IMR-90 (cell line): ENCODE data around the gene ABHD12. TPM values are rescaled to one million over a fixed set of nuclear protein-coding genes. Genes with fewer than 3 reads are reported as not detected.

Experiments used
- ATAC-seq: fragments of 200-7000 bp; cut with Tn5 transposase; 2 replicates; pipeline ENCODE4 v1.9.1; 2020; ENCODE audit warnings: low read depth, mild to moderate bottlenecking, moderate library complexity
- BruUV-seq: library from RNA; stranded (reverse); fragments of 400-500 nt; replicated peaks from 2 replicates; lab custom pipeline; 2021; lab: Mats Ljungman, UMichigan
- CTCF ChIA-PET: fragments of 300-600 bp; formaldehyde crosslinking; extraction: SDS; loops from one replicate; lab custom pipeline; 2021; ENCODE audit warnings: antibody characterized with exemption; lab: Yijun Ruan, JAX
- POLR2A ChIA-PET: fragments of 300-600 bp; sonication (Branson Sonifier 250); formaldehyde crosslinking; loops from one replicate; lab custom pipeline; 2022; ENCODE audit warnings: antibody characterized with exemption; ENCODE audit not compliant: unreplicated experiment; lab: Charles Lee
- DNase-seq: peaks from one replicate; pipeline ENCODE4 v3.0.0; 2013
- H2AFZ ChIP-seq: replicated peaks from 2 replicates; pipeline ENCODE3; 2013; ENCODE audit warnings: low read length, mild to moderate bottlenecking; ENCODE audit not compliant: poor library complexity
- H2AK5ac ChIP-seq: 2 replicates; pipeline ENCODE4 v1.6.1; 2013; ENCODE audit warnings: low read depth, low read length, inconsistent platforms
- H2AK9ac ChIP-seq: replicated peaks from 2 replicates; pipeline ENCODE3; 2013; ENCODE audit warnings: mild to moderate bottlenecking, low read depth, low read length, moderate library complexity; ENCODE audit not compliant: poor library complexity
- H2BK120ac ChIP-seq: 2 replicates; pipeline ENCODE4 v1.6.1; 2013; ENCODE audit warnings: low read depth, low read length, inconsistent platforms
- H2BK15ac ChIP-seq: 3 replicates; pipeline ENCODE4 v1.6.1; 2013; ENCODE audit warnings: low read depth, low read length, inconsistent platforms
- H2BK20ac ChIP-seq: 2 replicates; pipeline ENCODE4 v1.6.1; 2013; ENCODE audit warnings: low read depth, mild to moderate bottlenecking, inconsistent platforms, low read length, moderate library complexity
- H2BK5ac ChIP-seq: 2 replicates; pipeline ENCODE4 v1.6.1; 2013; ENCODE audit warnings: mild to moderate bottlenecking, low read depth, low read length, inconsistent platforms; ENCODE audit not compliant: poor library complexity, severe bottlenecking
- H3K14ac ChIP-seq: replicated peaks from 2 replicates; pipeline ENCODE4 v1.6.1; 2013; ENCODE audit warnings: low read depth, low read length, inconsistent platforms
- H3K18ac ChIP-seq: 2 replicates; pipeline ENCODE4 v1.6.1; 2013; ENCODE audit warnings: low read depth, low read length, control low read depth
- H3K23ac ChIP-seq: 2 replicates; pipeline ENCODE4 v1.6.1; 2013; ENCODE audit warnings: low read depth, low read length, inconsistent platforms
- H3K27ac ChIP-seq: 2 replicates; pipeline ENCODE4 v1.5.1; 2013; ENCODE audit warnings: mild to moderate bottlenecking, control low read depth, low read length; ENCODE audit not compliant: insufficient read depth
- H3K27me3 ChIP-seq: 2 replicates; pipeline ENCODE4 v1.6.1; 2013; ENCODE audit warnings: low read length; ENCODE audit not compliant: control insufficient read depth, insufficient read depth
- H3K36me3 ChIP-seq: 2 replicates; pipeline ENCODE4 v1.6.1; 2013; ENCODE audit warnings: low read length, mixed read lengths; ENCODE audit not compliant: control insufficient read depth, insufficient read depth
- H3K4ac ChIP-seq: 2 replicates; pipeline ENCODE4 v1.6.1; 2013; ENCODE audit warnings: low read depth, low read length, inconsistent platforms
- H3K4me1 ChIP-seq: 2 replicates; pipeline ENCODE4 v1.6.1; 2013; ENCODE audit warnings: low read length, mixed read lengths; ENCODE audit not compliant: control insufficient read depth, insufficient read depth
- H3K4me2 ChIP-seq: 2 replicates; pipeline ENCODE4 v1.6.1; 2013; ENCODE audit warnings: low read depth, mild to moderate bottlenecking, control low read depth, low read length, moderate library complexity
- H3K4me3 ChIP-seq: 2 replicates; pipeline ENCODE4 v1.5.1; 2013; ENCODE audit warnings: low read depth, mild to moderate bottlenecking, control low read depth, low read length, moderate library complexity; ENCODE audit not compliant: insufficient read depth
- H3K56ac ChIP-seq: 2 replicates; pipeline ENCODE4 v1.6.1; 2013; ENCODE audit warnings: low read length, inconsistent platforms; ENCODE audit not compliant: insufficient read depth; ENCODE audit errors: extremely low read depth
- H3K79me1 ChIP-seq, 2 experiments: 2 replicates each; pipeline ENCODE4 v1.6.1; 2013; ENCODE audit warnings: low read length in 2 of 2, inconsistent platforms in 1 of 2, low read depth in 1 of 2
- H3K9ac ChIP-seq: 2 replicates; pipeline ENCODE4 v1.6.1; 2013; ENCODE audit warnings: low read depth, low read length, control low read depth
- H3K9me1 ChIP-seq: 2 replicates; pipeline ENCODE4 v1.6.1; 2013; ENCODE audit warnings: low read length, inconsistent platforms; ENCODE audit not compliant: insufficient read depth
- H3K9me3 ChIP-seq: 2 replicates; pipeline ENCODE4 v1.6.1; 2013; ENCODE audit warnings: low read length; ENCODE audit not compliant: control insufficient read depth, insufficient read depth
- H4K20me1 ChIP-seq: 2 replicates; pipeline ENCODE4 v1.6.1; 2013; ENCODE audit warnings: low read length, inconsistent platforms; ENCODE audit not compliant: insufficient read depth
- H4K5ac ChIP-seq: 2 replicates; pipeline ENCODE4 v1.6.1; 2013; ENCODE audit warnings: mild to moderate bottlenecking, low read depth, low read length, control low read depth
- H4K8ac ChIP-seq, 2 experiments: 2 replicates each; pipeline ENCODE4 v1.6.1; 2013; ENCODE audit warnings: low read depth in 2 of 2, low read length in 2 of 2, control low read depth in 1 of 2, inconsistent platforms in 1 of 2
- H4K91ac ChIP-seq: 2 replicates; pipeline ENCODE4 v1.6.1; 2013; ENCODE audit warnings: low read depth, low read length, inconsistent platforms; ENCODE audit not compliant: insufficient read depth
- CEBPB ChIP-seq: IDR thresholded peaks from 2 replicates; pipeline ENCODE4 v1.6.1; 2012; ENCODE audit warnings: low read depth, low read length, improper control_type of control experiment
- CHD1 ChIP-seq: IDR thresholded peaks from 2 replicates; pipeline ENCODE4 v1.6.1; 2012; ENCODE audit warnings: low read depth, low read length, improper control_type of control experiment
- MXI1 ChIP-seq: IDR thresholded peaks from 2 replicates; pipeline ENCODE4 v1.6.1; 2012; ENCODE audit warnings: low read depth, mild to moderate bottlenecking, low read length, moderate library complexity, borderline replicate concordance
- RAD21 ChIP-seq: IDR thresholded peaks from 2 replicates; pipeline ENCODE4 v1.6.1; 2012; ENCODE audit warnings: low read length, improper control_type of control experiment
- WGBS, 2 experiments: methylation state at CpG; one replicate each; pipeline versions ENCODE4 v1.1.5 to v1.1.7; 2013; ENCODE audit warnings: missing lambda C conversion rate in 2 of 2; ENCODE audit not compliant: insufficient read length in 1 of 2; ENCODE audit errors: extremely low coverage in 2 of 2; 5-methylcytosine and 5-hydroxymethylcytosine counted together
- dilution Hi-C: fragments of 300-500 bp; cut with HindIII; formaldehyde crosslinking; loops from one replicate; pipeline ENCODE4 v1.14.3; 2018; ENCODE audit warnings: low sequenced_read_pairs; ENCODE audit not compliant: unreplicated experiment
- in situ Hi-C: fragments of 300-500 bp; cut with MboI; formaldehyde crosslinking; loops from 3 replicates; pipeline ENCODE4 v1.14.3; 2019; ENCODE audit warnings: low sequenced_read_pairs, inconsistent platforms, mixed read lengths
- intact Hi-C: fragments of 100-400 bp; cut with micrococcal nuclease; formaldehyde crosslinking; loops from 2 replicates; pipeline ENCODE4 v1.10.0; 2022
- polyA plus RNA-seq, 3 experiments: library from polyadenylated mRNA; depleted of rRNA; stranded (reverse); fragments of >200 nt; gene quantifications; 2 replicates each; pipeline ENCODE4 v1.2.3, GENCODE V29; 2012; ENCODE audit warnings: low replicate concordance in 1 of 3
- total RNA-seq: library from RNA; depleted of rRNA; stranded (reverse); fragments of >200 nt; gene quantifications from 2 replicates; pipeline ENCODE4 v1.2.3, GENCODE V29; 2012

ABHD12 gene
- total and polyA plus RNA-seq, 2 of the 4 experiments (the other 2 are of a cell fraction) = 80.7 to 108 TPM

- no peak overlapping the region for H3K27ac ChIP-seq
- H3K23ac ChIP-seq = no peak overlapping the region; the same call in 1 of the 2 replicates
- H4K5ac ChIP-seq = no peak overlapping the region
- H3K9me1 ChIP-seq = peaks cover 20% of the 10 kb centered on the region
- dilution Hi-C loops (no loop called here), intact Hi-C loops (no loop called here), in situ Hi-C loops (loop anchor here (25.0 kb wide), 2 partner anchors 229 to 379 kb away; partner anchors contain the start of gene ZNF337)
- peak overlapping the region; percentile 99 for H2BK120ac ChIP-seq
- H4K8ac ChIP-seq = peak overlapping the region in 1 of 2 experiments; percentile 31; a peak in 1 of 4 replicates
- TF ChIP-seq MXI1 (no peak), CEBPB (no peak), CHD1 (no peak), RAD21 (no peak)
- H3K18ac ChIP-seq = no peak overlapping the region
- BruUV-seq = no TSS peak
- peak overlapping the region; percentile 100; the same call in 1 of the 2 replicates for H4K91ac ChIP-seq
- peak overlapping the region; percentile 97 for H2BK5ac ChIP-seq
- H2BK15ac ChIP-seq = no peak overlapping the region
- H3K27me3 ChIP-seq = no peaks in the 10 kb centered on the region
- H3K4me2 ChIP-seq = no peak overlapping the region
- H2AK9ac ChIP-seq = peak overlapping the region; percentile 93
- H2BK20ac ChIP-seq = peak overlapping the region; percentile 4; the same call in 1 of the 2 replicates
- H3K4me1 ChIP-seq = peaks cover 27% of the 10 kb centered on the region
- ChIA-PET CTCF (no interaction called here), POLR2A (no interaction called here)
- no peak for DNase-seq
- H2AFZ ChIP-seq = no peak overlapping the region
- H3K9me3 ChIP-seq = no peaks in the 10 kb centered on the region
- peaks cover 9% of the 10 kb centered on the region for H3K36me3 ChIP-seq
- H4K20me1 ChIP-seq = no peaks in the 10 kb centered on the region
- WGBS, 2 experiments = 90% methylated on average over 11 of the region's 13 CpGs; no CpG with 5 or more reads in 1 of the 2 experiments
- peaks cover 6 to 33% of the 10 kb centered on the region in 2 experiments for H3K79me1 ChIP-seq
- H3K9ac ChIP-seq = no peak overlapping the region
- H3K4ac ChIP-seq = peak overlapping the region; percentile 100
- H2AK5ac ChIP-seq = peak overlapping the region; percentile 18
- peak overlapping the region; percentile 96; the same call in 1 of the 2 replicates for H3K14ac ChIP-seq
- no peak for ATAC-seq
- H3K4me3 ChIP-seq = no peak overlapping the region
- H3K56ac ChIP-seq = no peak overlapping the region
These were observed 82.5 kb downstream of the ABHD12 start for GRCh38 chr20:25308083-25308491.
